Measurements from ENCODE around the gene TNNC2. TPM values are rescaled to one million over a fixed set of nuclear protein-coding genes. Genes with fewer than 3 reads are reported as not detected.

The TNNC2 gene
- total and polyA plus RNA-seq, 2 of the 13 experiments (the other 11 are each of a cell fraction or from before 2014, with no cell fraction given) = 1.8 to 4.7 TPM

DNA sequence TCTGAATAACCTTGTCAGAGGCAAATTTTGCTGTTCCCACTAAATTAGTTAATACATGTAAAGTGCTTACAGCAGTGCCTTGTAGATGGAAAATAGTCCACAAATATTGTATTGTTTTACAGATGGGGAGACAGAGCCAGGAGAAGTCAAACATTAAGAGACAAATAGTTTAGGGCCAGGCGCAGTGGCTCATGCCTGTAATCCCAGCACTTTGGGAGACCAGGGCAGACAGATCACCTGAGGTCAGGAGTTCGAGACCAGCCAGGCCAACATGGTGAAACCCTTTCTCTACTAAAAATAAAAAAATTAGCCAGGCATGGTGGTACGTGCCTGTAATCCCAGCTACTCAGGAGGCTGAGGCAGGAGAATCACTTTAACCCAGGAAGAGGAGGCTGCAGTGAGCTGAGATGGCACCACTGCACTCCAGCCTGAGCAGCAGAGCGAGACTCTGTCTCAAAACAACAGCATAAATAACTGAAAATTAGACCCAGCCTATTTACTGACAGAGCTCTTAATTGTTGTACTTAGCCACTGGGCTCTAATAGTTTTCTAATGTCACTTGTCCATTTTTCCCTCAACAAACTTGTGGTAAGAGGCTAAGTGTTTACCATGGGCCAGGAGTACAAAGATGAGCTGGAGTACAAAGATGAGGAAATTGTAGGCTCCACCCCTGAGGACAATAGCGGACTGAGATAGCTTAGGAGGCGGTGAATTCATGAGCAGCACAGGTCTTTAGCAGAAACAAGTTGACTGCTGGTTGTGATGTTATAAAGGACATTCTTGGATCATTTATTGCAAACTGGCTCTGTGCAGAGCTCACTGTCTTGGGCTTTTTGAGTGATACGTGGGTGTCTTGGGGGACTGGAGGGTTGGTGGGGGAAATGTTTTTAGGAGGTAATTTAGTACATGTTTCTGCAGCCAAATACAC, 36.7 kb upstream of the TNNC2 start (continued):
- TF ChIP-seq ZFP82 (CRISPR knock-in tag; IDR thresholded peaks at IDR 0.05; ENCODE audit: borderline replicate concordance) = 0 out of 2 replicates have a peak, but pooled peaks have one; percentile 33
- TF ChIP-seq KAT8 (CRISPR knock-in tag; IDR thresholded peaks at IDR 0.05) = peak; percentile 83
- TF ChIP-seq TMF1 (CRISPR knock-in tag; IDR thresholded peaks at IDR 0.05; ENCODE audit: low read depth) = no peak
- peak; percentile 74 for TF ChIP-seq KMT2A (CRISPR knock-in tag; IDR thresholded peaks at IDR 0.05)
- TF ChIP-seq BHLHE40 (IDR thresholded peaks at IDR 0.05; ENCODE audit: low read length) = 0 out of 2 replicates have a peak, but pooled peaks have one; percentile 2
- no peak for TF ChIP-seq EED (CRISPR knock-in tag; IDR thresholded peaks at IDR 0.05)
- TF ChIP-seq SOX6 (IDR thresholded peaks at IDR 0.05) = no peak
- TF ChIP-seq SOX6 (CRISPR knock-in tag; IDR thresholded peaks at IDR 0.05) = peak; percentile 97
- no peak for TF ChIP-seq SAFB2 (CRISPR knock-in tag; IDR thresholded peaks at IDR 0.05; ENCODE audit: borderline replicate concordance, low read depth)
- TF ChIP-seq, protein P1, sequence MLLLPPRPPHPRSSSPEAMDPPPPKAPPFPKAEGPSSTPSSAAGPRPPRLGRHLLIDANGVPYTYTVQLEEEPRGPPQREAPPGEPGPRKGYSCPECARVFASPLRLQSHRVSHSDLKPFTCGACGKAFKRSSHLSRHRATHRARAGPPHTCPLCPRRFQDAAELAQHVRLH (CRISPR knock-in tag; IDR thresholded peaks at IDR 0.05; ENCODE audit: borderline replicate concordance, low read depth) = 0 out of 2 replicates have a peak, but pooled peaks have one; percentile 33
- TF ChIP-seq, protein P2, sequence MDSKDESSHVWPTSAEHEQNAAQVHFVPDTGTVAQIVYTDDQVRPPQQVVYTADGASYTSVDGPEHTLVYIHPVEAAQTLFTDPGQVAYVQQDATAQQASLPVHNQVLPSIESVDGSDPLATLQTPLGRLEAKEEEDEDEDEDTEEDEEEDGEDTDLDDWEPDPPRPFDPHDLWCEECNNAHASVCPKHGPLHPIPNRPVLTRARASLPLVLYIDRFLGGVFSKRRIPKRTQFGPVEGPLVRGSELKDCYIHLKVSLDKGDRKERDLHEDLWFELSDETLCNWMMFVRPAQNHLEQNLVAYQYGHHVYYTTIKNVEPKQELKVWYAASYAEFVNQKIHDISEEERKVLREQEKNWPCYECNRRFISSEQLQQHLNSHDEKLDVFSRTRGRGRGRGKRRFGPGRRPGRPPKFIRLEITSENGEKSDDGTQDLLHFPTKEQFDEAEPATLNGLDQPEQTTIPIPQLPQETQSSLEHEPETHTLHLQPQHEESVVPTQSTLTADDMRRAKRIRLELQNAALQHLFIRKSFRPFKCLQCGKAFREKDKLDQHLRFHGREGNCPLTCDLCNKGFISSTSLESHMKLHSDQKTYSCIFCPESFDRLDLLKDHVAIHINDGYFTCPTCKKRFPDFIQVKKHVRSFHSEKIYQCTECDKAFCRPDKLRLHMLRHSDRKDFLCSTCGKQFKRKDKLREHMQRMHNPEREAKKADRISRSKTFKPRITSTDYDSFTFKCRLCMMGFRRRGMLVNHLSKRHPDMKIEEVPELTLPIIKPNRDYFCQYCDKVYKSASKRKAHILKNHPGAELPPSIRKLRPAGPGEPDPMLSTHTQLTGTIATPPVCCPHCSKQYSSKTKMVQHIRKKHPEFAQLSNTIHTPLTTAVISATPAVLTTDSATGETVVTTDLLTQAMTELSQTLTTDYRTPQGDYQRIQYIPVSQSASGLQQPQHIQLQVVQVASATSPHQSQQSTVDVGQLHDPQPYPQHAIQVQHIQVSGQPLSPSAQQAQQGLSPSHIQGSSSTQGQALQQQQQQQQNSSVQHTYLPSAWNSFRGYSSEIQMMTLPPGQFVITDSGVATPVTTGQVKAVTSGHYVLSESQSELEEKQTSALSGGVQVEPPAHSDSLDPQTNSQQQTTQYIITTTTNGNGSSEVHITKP (CRISPR knock-in tag; IDR thresholded peaks at IDR 0.05; ENCODE audit: low read depth) = 0 out of 2 replicates have a peak, but pooled peaks have one; percentile 29
- no peak for TF ChIP-seq NFE2 (CRISPR knock-in tag; IDR thresholded peaks at IDR 0.05)
- peak; percentile 88 for TF ChIP-seq ZMYM2 (CRISPR knock-in tag; IDR thresholded peaks at IDR 0.05)
- no peak for TF ChIP-seq SETDB1 (CRISPR knock-in tag; IDR thresholded peaks at IDR 0.05; ENCODE audit: borderline replicate concordance)
- TF ChIP-seq KLF15 (CRISPR knock-in tag; IDR thresholded peaks at IDR 0.05; ENCODE audit: borderline replicate concordance) = no peak
- TF ChIP-seq CBX1 (IDR thresholded peaks at IDR 0.05; ENCODE audit: low read depth) = peak; percentile 19
- TF ChIP-seq RFXAP (CRISPR knock-in tag; IDR thresholded peaks at IDR 0.05; ENCODE audit: borderline replicate concordance) = no peak
- TF ChIP-seq ZNF510 (CRISPR knock-in tag; IDR thresholded peaks at IDR 0.05; ENCODE audit: low read depth) = no peak
- TF ChIP-seq AGO1 (IDR thresholded peaks at IDR 0.05; ENCODE audit: low read depth, low read length, poor library complexity, severe bottlenecking) = no peak
- TF ChIP-seq, protein P3, sequence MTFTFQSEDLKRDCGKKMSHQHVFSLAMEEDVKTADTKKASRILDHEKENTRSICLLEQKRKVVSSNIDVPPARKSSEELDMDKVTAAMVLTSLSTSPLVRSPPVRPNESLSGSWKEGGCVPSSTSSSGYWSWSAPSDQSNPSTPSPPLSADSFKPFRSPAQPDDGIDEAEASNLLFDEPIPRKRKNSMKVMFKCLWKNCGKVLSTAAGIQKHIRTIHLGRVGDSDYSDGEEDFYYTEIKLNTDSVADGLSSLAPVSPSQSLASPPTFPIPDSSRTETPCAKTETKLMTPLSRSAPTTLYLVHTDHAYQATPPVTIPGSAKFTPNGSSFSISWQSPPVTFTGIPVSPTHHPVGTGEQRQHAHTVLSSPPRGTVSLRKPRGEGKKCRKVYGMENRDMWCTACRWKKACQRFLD (CRISPR knock-in tag; IDR thresholded peaks at IDR 0.05; ENCODE audit: borderline replicate concordance) = peak; percentile 16; the same call in 1 of the 2 replicates
- TF ChIP-seq MTA1 (CRISPR knock-in tag; IDR thresholded peaks at IDR 0.05; ENCODE audit: borderline replicate concordance) = no peak
- TF ChIP-seq ZEB1 (IDR thresholded peaks at IDR 0.05; ENCODE audit: insufficient replicate concordance, low read depth) = peak; percentile 19
- TF ChIP-seq, protein P4, sequence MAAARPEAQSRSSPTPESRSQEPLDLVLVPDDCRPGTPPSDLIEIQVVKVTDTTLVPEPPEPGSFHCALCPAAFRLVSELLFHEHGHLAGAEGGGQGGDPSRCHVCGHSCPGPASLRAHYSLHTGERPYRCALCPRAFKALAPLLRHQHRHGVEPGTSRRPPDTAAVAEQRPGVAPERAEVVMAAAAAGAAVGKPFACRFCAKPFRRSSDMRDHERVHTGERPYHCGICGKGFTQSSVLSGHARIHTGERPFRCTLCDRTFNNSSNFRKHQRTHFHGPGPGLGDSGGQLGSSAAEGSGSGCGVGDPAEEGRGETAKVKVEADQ (CRISPR knock-in tag; IDR thresholded peaks at IDR 0.05; ENCODE audit: borderline replicate concordance) = no peak
- TF ChIP-seq ZNF567 (CRISPR knock-in tag; IDR thresholded peaks at IDR 0.05; ENCODE audit: borderline replicate concordance) = no peak; the same call in 1 of the 2 replicates
